Gastroesophageal sphincter (tissue), 4 donors: ENCODE data around the gene EML2. TPM values are rescaled to one million over a fixed set of nuclear protein-coding genes. Genes with fewer than 3 reads are reported as not detected.

ENCODE experiments used
- ATAC-seq: fragments of 150-250 bp; one replicate; pipeline ENCODE4 v1.9.1; 2016; ENCODE audit warnings: mild to moderate bottlenecking, moderate library complexity
- H3K27ac ChIP-seq, 4 donors: fragments of 200-600 bp; sonication (generic) in 3 of 4; 1 replicate in 3 of 4; 2 replicates in 1 of 4; pipeline ENCODE4 v1.5.1; 2016 to 2019
- H3K27me3 ChIP-seq: fragments of 200-600 bp; sonication (generic); one replicate; pipeline ENCODE4 v1.5.1; 2019
- H3K36me3 ChIP-seq, 2 donors: fragments of 200-600 bp; sonication (generic); one replicate each; pipeline ENCODE4 v1.5.1; 2019; ENCODE audit warnings: control low read depth in 1 of 2
- H3K4me1 ChIP-seq, 3 donors: fragments of 200-600 bp; sonication (generic); 1 replicate in 2 of 3; 2 replicates in 1 of 3; pipeline ENCODE4 v1.5.1; 2016 to 2019; ENCODE audit warnings: control low read depth in 2 of 3
- H3K4me3 ChIP-seq, 2 donors: fragments of 200-600 bp; sonication (generic); one replicate each; pipeline ENCODE4 v1.5.1; 2019; ENCODE audit warnings: mild to moderate bottlenecking in 1 of 2, moderate library complexity in 1 of 2
- H3K9me3 ChIP-seq, 3 donors: fragments of 200-600 bp; sonication (generic); one replicate each; pipeline ENCODE4 v1.5.1; 2017 to 2019; ENCODE audit warnings: control low read depth in 2 of 3
- CTCF ChIP-seq, 4 experiments: fragments of 200-600 bp in 2 of 4; fragments of 450-650 bp in 2 of 4; sonication (generic) in 1 of 4; IDR thresholded peaks; one replicate each; pipeline ENCODE4 v1.5.1; 2017 to 2019; ENCODE audit warnings: antibody characterized with exemption in 4 of 4, mild to moderate bottlenecking in 2 of 4, moderate library complexity in 2 of 4
- EP300 ChIP-seq: sonication (generic); formaldehyde crosslinking; IDR thresholded peaks from one replicate; pipeline ENCODE4 v1.6.1; 2017; ENCODE audit warnings: antibody characterized with exemption, mild to moderate bottlenecking
- POLR2A ChIP-seq, 2 donors: fragments of 450-650 bp; IDR thresholded peaks; one replicate each; pipeline ENCODE4 v1.6.1; 2017; ENCODE audit warnings: antibody characterized with exemption in 2 of 2, mild to moderate bottlenecking in 2 of 2, moderate library complexity in 1 of 2
- POLR2AphosphoS5 ChIP-seq: sonication (generic); formaldehyde crosslinking; IDR thresholded peaks from one replicate; pipeline ENCODE4 v1.6.1; 2017; ENCODE audit warnings: antibody characterized with exemption
- WGBS, 2 donors: methylation state at CpG; one replicate each; pipeline ENCODE4 v1.1.5; 2018; ENCODE audit warnings: low coverage in 1 of 2; 5-methylcytosine and 5-hydroxymethylcytosine counted together
- total RNA-seq, 4 donors: library from RNA; depleted of rRNA; stranded (reverse); fragments of >200 nt; gene quantifications; one replicate each; pipeline ENCODE4 v1.1.0, GENCODE V29; 2016

EML2 gene
- total RNA-seq, 4 donors from 2014 or later = 18.3 to 29.2 (median 18.9) TPM

- no peak overlapping the region for H3K4me3 ChIP-seq
Observed at GRCh38 chr19:45643024-45643926, 4.1 kb upstream of the EML2 start.

DNA sequence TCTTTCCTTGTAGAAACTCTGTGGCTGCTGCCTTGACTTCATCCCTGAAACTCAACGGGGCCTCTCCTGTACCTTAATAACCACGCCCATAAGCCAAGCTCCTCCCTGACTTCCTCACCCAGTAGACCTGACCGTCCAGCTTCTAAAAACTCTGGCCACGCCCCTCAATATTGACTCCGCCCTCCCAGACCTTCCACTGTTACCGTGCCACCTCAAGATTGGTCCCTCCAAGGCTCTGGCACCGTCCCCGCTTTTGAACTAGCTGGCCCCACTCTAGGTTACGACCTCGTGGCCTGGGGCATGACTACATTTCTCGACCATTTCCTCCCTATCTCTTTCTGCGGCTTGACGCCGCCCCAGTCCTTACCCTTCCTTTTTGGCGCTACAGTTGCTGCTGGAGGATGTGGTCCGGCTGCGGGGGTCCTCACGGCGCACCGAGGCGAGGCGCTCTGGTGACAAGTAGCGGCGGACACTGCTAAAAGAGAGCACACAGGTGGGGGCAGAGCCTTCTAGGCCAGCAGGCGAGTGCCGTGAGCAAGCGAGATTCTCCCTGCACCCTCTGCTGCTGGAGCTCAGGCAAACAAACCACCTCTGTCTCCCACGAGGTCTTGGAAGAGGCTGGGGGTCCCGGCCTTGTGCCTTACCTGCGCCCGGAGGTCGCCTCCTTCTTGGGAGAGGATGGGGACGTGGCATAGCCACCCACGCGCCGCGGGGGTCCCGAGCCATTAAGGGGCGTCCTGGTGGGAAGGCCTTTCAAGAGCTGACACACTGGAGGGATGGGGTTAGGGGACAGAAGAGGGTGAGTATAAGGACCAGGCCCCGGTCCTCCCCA lies 2.3 kb upstream of the EML2 start:
- Histone ChIP-seq H3K36me3 (no peaks in the 10 kb centered on the region), H3K9me3 (no peaks in the 10 kb centered on the region), H3K4me3 (peak overlapping the region in 1 of 2 donors; percentile 39), H3K27me3 (peaks cover 42% of the 10 kb centered on the region), H3K4me1 (peaks cover 0 to 66% (median 19%) of the 10 kb centered on the region in 3 donors), H3K27ac (peak overlapping the region in 3 of 4 donors; percentile 65 to 81 (median 79))
- TF ChIP-seq POLR2AphosphoS5 (no peak), CTCF (IDR thresholded peaks at IDR 0.05) (no peak), EP300 (no peak), POLR2A (IDR thresholded peaks at IDR 0.05) (no peak)
- ATAC-seq = peak; percentile 17
- WGBS, 2 donors = 13 to 14% methylated on average over 7 to 14 of the region's 40 CpGs

More at GRCh38 chr19:45643024-45643926, 4.1 kb upstream of the EML2 start:
- H3K36me3 ChIP-seq = no peaks in the 10 kb centered on the region
- peaks cover 0 to 63% (median 18%) of the 10 kb centered on the region in 3 donors for H3K4me1 ChIP-seq
- H3K27me3 ChIP-seq = peaks cover 54% of the 10 kb centered on the region
- peak; percentile 25 for ATAC-seq
- no peak overlapping the region for H3K27ac ChIP-seq
- no peaks in the 10 kb centered on the region for H3K9me3 ChIP-seq
- WGBS, 2 donors = 0 to 4% methylated on average over 5 to 8 of the region's 39 CpGs
- peak; percentile 93 to 99 (median 97) for TF ChIP-seq CTCF (IDR thresholded peaks at IDR 0.05)
- TF ChIP-seq EP300 = no peak

DNA sequence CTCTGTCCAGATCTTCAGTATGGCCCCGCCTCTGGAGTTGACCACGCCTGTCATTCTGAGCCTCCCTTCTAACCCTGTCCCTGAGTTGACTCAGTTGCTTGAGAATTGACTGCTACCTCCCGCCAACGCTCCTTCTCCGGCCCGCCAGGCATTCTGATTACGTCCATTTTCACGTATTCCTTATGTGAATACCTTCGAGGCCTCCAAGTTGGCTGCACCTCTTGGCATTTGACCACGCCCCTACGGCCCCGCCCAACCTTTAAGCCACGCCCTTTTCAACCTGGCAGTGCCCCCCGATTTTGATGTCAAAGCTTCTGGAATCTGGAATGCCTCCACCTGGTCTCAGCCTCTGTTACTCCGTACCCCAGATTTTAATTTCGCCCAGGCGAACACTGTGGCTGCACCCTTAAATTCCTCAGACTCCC lies 1.7 kb upstream of the EML2 start:
- Histone ChIP-seq H3K9me3 (no peaks in the 10 kb centered on the region), H3K4me3 (no peak overlapping the region), H3K36me3 (no peaks in the 10 kb centered on the region), H3K27ac (peak overlapping the region in 3 of 4 donors; percentile 65 to 81 (median 79)), H3K27me3 (peaks cover 36% of the 10 kb centered on the region), H3K4me1 (peaks cover 0 to 61% (median 19%) of the 10 kb centered on the region in 3 donors)
- WGBS, 2 donors = 54 to 61% methylated on average over 13 to 17 of the region's 17 CpGs
- TF ChIP-seq EP300 = no peak
- no peak for ATAC-seq

DNA sequence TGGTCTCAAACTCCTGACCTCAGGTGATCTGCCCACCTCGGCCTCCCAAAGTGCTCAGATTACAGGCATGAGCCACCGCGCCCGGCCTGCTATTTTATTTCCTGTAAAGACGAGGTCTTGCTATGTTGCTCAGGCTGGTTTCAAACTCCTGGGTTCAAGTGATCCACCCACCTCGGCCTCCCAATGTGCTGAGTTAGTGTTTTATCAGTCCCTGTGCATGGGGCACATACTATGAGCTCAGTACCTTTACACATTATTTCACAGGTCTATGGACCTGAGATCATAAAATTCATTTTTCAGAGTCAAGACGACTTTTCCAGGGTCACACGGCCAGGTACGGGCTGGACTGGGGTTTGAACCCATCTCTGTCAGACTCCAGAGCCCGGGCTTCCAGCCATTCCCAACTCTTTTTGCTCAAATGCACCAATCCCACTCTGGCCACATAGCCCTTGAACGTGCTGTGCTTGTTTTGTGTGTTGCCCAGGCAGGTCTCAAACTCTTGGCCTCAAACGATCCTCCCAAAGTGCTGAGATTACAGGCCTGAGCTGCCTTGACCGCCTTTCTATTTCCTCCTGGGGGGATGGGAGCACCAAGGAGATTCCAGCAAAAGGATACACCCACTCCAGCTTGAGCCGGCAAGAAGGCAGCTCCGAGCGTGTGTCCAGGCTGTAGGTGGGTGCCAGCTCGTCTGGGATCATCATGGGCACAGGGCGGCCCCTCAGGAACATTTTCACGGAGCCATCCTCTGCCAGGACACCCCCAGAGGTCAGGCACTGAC lies 1.1 kb downstream of the EML2 start:
- Histone ChIP-seq H3K9me3 (no peaks in the 10 kb centered on the region), H3K27ac (no peak overlapping the region), H3K36me3 (no peaks in the 10 kb centered on the region), H3K4me1 (peaks cover 0 to 43% (median 19%) of the 10 kb centered on the region in 3 donors), H3K4me3 (peak overlapping the region in 1 of 2 donors; percentile 71), H3K27me3 (peaks cover 8% of the 10 kb centered on the region)
- no peak for ATAC-seq
- TF ChIP-seq EP300 (no peak), POLR2A (IDR thresholded peaks at IDR 0.05) (no peak), CTCF (IDR thresholded peaks at IDR 0.05) (no peak), POLR2AphosphoS5 (no peak)
- WGBS, 2 donors = 64 to 76% methylated on average over 4 to 12 of the region's 19 CpGs

DNA sequence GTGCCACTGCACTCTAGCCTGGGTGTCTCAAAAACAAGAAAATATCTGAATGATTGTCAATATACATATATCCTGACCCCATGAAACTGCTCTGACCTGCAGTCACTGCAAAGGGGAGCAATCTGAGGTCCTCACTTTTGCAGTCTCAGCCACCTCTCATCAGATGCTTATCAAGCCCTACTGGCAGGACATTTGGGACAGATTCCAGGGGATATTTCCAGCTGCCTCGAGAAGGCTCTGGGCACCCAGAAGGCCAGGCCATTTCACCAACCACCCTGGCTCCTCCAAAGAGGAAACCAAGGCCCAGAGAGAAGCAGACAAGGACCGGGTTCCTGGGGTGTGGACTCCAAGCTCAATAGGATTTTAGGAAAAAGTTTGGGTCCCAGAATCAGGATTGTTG lies 2.3 kb downstream of the EML2 start:
- Histone ChIP-seq H3K4me1 (peaks cover 0 to 39% (median 16%) of the 10 kb centered on the region in 3 donors), H3K4me3 (no peak overlapping the region), H3K27me3 (no peaks in the 10 kb centered on the region), H3K27ac (no peak overlapping the region), H3K36me3 (peaks cover 0 to 6% of the 10 kb centered on the region in 2 donors), H3K9me3 (no peaks in the 10 kb centered on the region)
- no peak for TF ChIP-seq CTCF (IDR thresholded peaks at IDR 0.05)
- TF ChIP-seq EP300 = no peak
- no peak for TF ChIP-seq POLR2AphosphoS5
- no peak for TF ChIP-seq POLR2A (IDR thresholded peaks at IDR 0.05)
- 72% methylated on average over 2 of the region's 2 CpGs; no CpG with 5 or more reads in 1 of the 2 donors for WGBS, 2 donors
- no peak for ATAC-seq
